Loucy (cell line): ENCODE measurements around the gene XPC.

Experiments used
- H2AFZ ChIP-seq: fragments of 200-600 bp; sonication (generic); 2 replicates; pipeline ENCODE4 v1.6.0; 2016; ENCODE audit warnings: antibody characterized with exemption, mild to moderate bottlenecking, low read length, moderate library complexity
- H3F3A ChIP-seq: fragments of 200-600 bp; 2 replicates; pipeline ENCODE4 v1.6.0; 2016; ENCODE audit warnings: antibody characterized with exemption, low read depth, mild to moderate bottlenecking
- H3K27me3 ChIP-seq: fragments of 200-600 bp; sonication (generic); 2 replicates; pipeline ENCODE4 v1.6.1; 2014; ENCODE audit warnings: low read length, mild to moderate bottlenecking; ENCODE audit not compliant: insufficient read depth, poor library complexity, severe bottlenecking
- H3K36me3 ChIP-seq: fragments of 200-600 bp; sonication (generic); 2 replicates; pipeline ENCODE4 v1.6.1; 2016; ENCODE audit warnings: low read length; ENCODE audit not compliant: insufficient read depth
- H3K4me1 ChIP-seq: fragments of 200-600 bp; sonication (generic); 2 replicates; pipeline ENCODE4 v1.5.1; 2014; ENCODE audit warnings: low read length, mild to moderate bottlenecking; ENCODE audit not compliant: insufficient read depth, poor library complexity, severe bottlenecking
- H3K4me2 ChIP-seq: fragments of 200-600 bp; sonication (generic); 2 replicates; pipeline ENCODE4 v1.6.0; 2014; ENCODE audit warnings: antibody characterized with exemption, low read length, low read depth, mild to moderate bottlenecking; ENCODE audit not compliant: poor library complexity, severe bottlenecking
- H3K4me3 ChIP-seq: fragments of 200-600 bp; sonication (generic); 2 replicates; pipeline ENCODE4 v1.5.1; 2014; ENCODE audit warnings: low read length, mild to moderate bottlenecking, mixed read lengths; ENCODE audit not compliant: poor library complexity, severe bottlenecking
- H3K79me2 ChIP-seq: fragments of 200-600 bp; sonication (generic); 2 replicates; pipeline ENCODE4 v1.6.1; 2014; ENCODE audit warnings: low read length; ENCODE audit not compliant: insufficient read depth
- H3K9ac ChIP-seq: fragments of 200-600 bp; sonication (generic); 2 replicates; pipeline ENCODE4 v1.6.0; 2014; ENCODE audit warnings: mild to moderate bottlenecking, low read depth, low read length, moderate library complexity; ENCODE audit not compliant: poor library complexity, severe bottlenecking
- H3K9me2 ChIP-seq: fragments of 200-600 bp; sonication (generic); replicated peaks from 2 replicates; pipeline ENCODE4 v1.6.1; 2016; ENCODE audit warnings: low read depth, low read length, mixed read lengths
- H3K9me3 ChIP-seq: fragments of 200-600 bp; sonication (generic); 2 replicates; pipeline ENCODE4 v1.6.1; 2014; ENCODE audit warnings: mild to moderate bottlenecking, antibody characterized with exemption, low read length, low read depth; ENCODE audit not compliant: insufficient read depth
- H4K20me1 ChIP-seq: fragments of 200-600 bp; sonication (generic); 2 replicates; pipeline ENCODE4 v1.6.0; 2014; ENCODE audit warnings: antibody characterized with exemption, low read length, mild to moderate bottlenecking; ENCODE audit not compliant: insufficient read depth, poor library complexity, severe bottlenecking
- EZH2phosphoT487 ChIP-seq: fragments of 200-600 bp; IDR thresholded peaks from 2 replicates; pipeline ENCODE4 v1.6.1; 2018; ENCODE audit warnings: antibody characterized with exemption, mild to moderate bottlenecking, moderate library complexity, borderline replicate concordance
- TF ChIP-seq, protein P1 (sequence below): fragments of 200-600 bp; sonication (generic); conservative IDR thresholded peaks from 2 replicates; pipeline ENCODE4 v1.5.1; 2014; ENCODE audit warnings: mild to moderate bottlenecking, antibody characterized with exemption, low read length

XPC gene

DNA sequence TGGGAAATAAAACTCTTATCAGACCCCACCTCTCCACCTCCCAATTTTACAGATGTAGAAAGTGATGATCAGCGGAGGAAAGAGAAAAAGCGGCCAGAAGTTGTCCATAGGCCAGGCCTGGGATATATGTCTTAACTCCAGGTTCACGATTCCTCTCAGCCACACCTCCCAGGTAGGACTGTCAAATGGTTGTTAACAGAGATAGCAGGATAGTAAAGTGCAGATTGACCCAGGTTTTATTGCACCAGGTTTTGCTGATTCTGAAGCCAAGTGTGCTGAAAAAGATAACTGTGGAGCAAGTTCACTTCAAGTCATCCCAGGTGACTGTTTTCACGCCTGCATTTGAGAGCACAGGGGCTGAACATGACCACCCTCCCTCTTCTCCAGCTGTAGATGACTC is 36.4 kb upstream of the XPC start:
- no peaks in the 10 kb centered on the region for H3K9me3 ChIP-seq
- no peaks in the 10 kb centered on the region for H3K79me2 ChIP-seq
- H3K36me3 ChIP-seq: no peaks in the 10 kb centered on the region

DNA sequence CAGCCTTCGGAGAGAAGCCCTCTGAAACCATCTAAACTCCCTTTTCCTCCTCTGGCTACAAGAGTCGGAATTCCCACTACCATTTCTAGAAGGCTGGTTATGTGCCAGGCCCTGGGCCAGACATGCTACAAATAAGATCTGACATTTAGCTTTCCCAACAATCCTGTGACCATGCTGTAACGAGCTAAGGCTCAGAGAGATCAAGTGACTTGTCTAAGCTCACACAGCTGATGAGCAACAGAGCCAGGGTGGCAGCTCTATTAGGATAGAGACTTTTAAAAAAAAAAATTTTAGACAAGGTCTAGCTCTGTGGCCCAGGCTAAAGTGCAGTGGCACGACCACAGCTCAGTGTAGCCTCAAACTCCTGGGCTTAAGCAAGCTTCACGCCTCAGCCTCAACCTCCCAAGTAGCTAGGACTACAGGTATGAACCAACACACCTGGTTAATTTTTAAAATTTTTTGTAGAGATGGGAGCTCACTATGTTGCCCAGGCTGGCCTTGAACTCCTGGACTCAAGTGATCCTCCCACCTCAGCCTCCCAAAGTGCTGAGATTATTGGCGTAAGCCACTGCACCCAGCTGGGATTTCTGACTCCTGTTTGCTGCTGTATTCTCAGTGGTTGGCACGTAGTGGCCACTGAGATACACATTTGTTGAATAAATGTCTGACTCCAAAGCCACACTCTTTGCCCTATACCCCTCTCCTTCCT is 34.8 kb upstream of the XPC start:
- no peaks in the 10 kb centered on the region for H3K27me3 ChIP-seq

More for the DNA sequence above, 36.4 kb upstream of the XPC start:
- Histone ChIP-seq H3K27me3 (no peaks in the 10 kb centered on the region), H2AFZ (no peak overlapping the region), H3K9me2 (no peaks in the 10 kb centered on the region), H3K4me1 (no peaks in the 10 kb centered on the region), H3K4me3 (no peak overlapping the region), H3K4me2 (no peak overlapping the region), H3F3A (no peaks in the 10 kb centered on the region), H4K20me1 (no peaks in the 10 kb centered on the region), H3K9ac (no peak overlapping the region)
- no peak for TF ChIP-seq EZH2phosphoT487
- TF ChIP-seq, protein P1, sequence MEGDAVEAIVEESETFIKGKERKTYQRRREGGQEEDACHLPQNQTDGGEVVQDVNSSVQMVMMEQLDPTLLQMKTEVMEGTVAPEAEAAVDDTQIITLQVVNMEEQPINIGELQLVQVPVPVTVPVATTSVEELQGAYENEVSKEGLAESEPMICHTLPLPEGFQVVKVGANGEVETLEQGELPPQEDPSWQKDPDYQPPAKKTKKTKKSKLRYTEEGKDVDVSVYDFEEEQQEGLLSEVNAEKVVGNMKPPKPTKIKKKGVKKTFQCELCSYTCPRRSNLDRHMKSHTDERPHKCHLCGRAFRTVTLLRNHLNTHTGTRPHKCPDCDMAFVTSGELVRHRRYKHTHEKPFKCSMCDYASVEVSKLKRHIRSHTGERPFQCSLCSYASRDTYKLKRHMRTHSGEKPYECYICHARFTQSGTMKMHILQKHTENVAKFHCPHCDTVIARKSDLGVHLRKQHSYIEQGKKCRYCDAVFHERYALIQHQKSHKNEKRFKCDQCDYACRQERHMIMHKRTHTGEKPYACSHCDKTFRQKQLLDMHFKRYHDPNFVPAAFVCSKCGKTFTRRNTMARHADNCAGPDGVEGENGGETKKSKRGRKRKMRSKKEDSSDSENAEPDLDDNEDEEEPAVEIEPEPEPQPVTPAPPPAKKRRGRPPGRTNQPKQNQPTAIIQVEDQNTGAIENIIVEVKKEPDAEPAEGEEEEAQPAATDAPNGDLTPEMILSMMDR: no peak

DNA sequence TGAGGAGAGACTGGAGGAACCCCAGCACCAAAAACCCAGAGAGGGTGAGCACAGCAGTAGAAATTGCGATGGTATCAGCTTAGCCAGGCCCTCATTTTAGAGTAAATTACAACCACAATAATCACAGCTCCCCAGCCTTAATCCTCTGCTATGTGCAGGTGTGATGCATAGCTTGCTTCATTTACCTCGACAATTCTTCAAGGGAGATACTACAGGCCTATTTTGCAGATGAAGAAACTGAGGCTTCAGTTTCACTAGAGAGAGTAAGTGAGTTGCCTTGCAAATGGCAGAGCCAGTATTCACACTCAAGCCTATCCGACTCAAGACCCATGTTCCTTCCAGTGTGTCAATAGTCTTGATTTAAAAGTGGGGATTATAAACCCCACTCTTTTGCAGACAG is 33.6 kb upstream of the XPC start:
- H2AFZ ChIP-seq: no peak overlapping the region
- TF ChIP-seq EZH2phosphoT487: no peak
- TF ChIP-seq, protein P1: no peak

More for the DNA sequence above, 34.8 kb upstream of the XPC start:
- TF ChIP-seq, protein P1: no peak
- no peak for TF ChIP-seq EZH2phosphoT487
- no peak overlapping the region for H3K9ac ChIP-seq
- H3K9me3 ChIP-seq: no peaks in the 10 kb centered on the region
- no peak overlapping the region for H3K4me3 ChIP-seq
- H3K4me2 ChIP-seq: no peak overlapping the region
- no peaks in the 10 kb centered on the region for H4K20me1 ChIP-seq
- H2AFZ ChIP-seq: no peak overlapping the region
- H3K4me1 ChIP-seq: no peaks in the 10 kb centered on the region
- no peaks in the 10 kb centered on the region for H3F3A ChIP-seq
- no peaks in the 10 kb centered on the region for H3K9me2 ChIP-seq
- no peaks in the 10 kb centered on the region for H3K79me2 ChIP-seq
- H3K36me3 ChIP-seq: no peaks in the 10 kb centered on the region

More for the DNA sequence above, 33.6 kb upstream of the XPC start:
- Histone ChIP-seq H3K79me2 (no peaks in the 10 kb centered on the region), H4K20me1 (no peaks in the 10 kb centered on the region), H3K4me2 (no peak overlapping the region), H3K36me3 (no peaks in the 10 kb centered on the region), H3F3A (no peaks in the 10 kb centered on the region), H3K9me3 (no peaks in the 10 kb centered on the region), H3K9ac (no peak overlapping the region), H3K9me2 (no peaks in the 10 kb centered on the region), H3K27me3 (no peaks in the 10 kb centered on the region), H3K4me3 (no peak overlapping the region), H3K4me1 (no peaks in the 10 kb centered on the region)
